Measurements from ENCODE around the gene NR5A1. TPM values are rescaled to one million over a fixed set of nuclear protein-coding genes. Genes with fewer than 3 reads are reported as not detected.
A peak's percentile ranks its signal among the peaks of the same experiment; 100 is the strongest.

NR5A1 gene
- polyA plus RNA-seq, 3 donors, result not detected

DNA sequence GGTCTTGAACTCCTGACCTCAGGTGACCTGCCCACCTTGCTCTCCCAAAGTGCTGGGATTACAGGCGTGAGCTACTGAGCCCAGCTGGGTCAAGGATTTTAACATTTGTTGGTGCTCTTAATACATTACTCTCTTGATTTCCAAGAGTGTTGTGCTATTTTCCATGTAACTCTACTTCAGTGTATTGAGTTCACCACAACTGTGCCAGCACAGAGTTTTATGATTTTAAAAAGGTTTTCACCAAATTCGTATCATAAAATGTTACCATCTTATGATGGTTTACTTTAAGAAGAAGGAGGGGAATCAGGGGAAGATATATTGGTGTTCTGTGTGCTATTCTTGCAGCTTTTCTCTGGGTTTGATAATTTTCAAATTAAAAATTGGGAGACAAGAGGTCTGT lies 63.6 kb downstream of the NR5A1 start:
- Mint-ChIP-seq H3K36me3 (no peaks in the 10 kb centered on the region), H3K27me3 (ENCODE audit: low read depth in 3 of 3) (peaks cover 17 to 29% (median 21%) of the 10 kb centered on the region in 3 donors), H3K9me3 (peaks cover 0 to 13% (median 7%) of the 10 kb centered on the region in 7 donors), H3K27ac (no peak overlapping the region), H3K4me1 (no peaks in the 10 kb centered on the region), H3K4me3 (no peak overlapping the region)
- TF ChIP-seq, protein P1, sequence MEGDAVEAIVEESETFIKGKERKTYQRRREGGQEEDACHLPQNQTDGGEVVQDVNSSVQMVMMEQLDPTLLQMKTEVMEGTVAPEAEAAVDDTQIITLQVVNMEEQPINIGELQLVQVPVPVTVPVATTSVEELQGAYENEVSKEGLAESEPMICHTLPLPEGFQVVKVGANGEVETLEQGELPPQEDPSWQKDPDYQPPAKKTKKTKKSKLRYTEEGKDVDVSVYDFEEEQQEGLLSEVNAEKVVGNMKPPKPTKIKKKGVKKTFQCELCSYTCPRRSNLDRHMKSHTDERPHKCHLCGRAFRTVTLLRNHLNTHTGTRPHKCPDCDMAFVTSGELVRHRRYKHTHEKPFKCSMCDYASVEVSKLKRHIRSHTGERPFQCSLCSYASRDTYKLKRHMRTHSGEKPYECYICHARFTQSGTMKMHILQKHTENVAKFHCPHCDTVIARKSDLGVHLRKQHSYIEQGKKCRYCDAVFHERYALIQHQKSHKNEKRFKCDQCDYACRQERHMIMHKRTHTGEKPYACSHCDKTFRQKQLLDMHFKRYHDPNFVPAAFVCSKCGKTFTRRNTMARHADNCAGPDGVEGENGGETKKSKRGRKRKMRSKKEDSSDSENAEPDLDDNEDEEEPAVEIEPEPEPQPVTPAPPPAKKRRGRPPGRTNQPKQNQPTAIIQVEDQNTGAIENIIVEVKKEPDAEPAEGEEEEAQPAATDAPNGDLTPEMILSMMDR (IDR thresholded peaks at IDR 0.05), result no peak
- H3K9ac ChIP-seq (ENCODE audit: insufficient read depth, low read length, poor library complexity, severe bottlenecking), result no peak overlapping the region
- no peaks in the 10 kb centered on the region for H3K9me3 ChIP-seq (replicated peaks in 1 of 2; ENCODE audit: control insufficient read depth in 1 of 2, insufficient read depth in 1 of 2, low read length in 2 of 2)
- peaks cover 0 to 7% of the 10 kb centered on the region in 2 donors for H3K27me3 ChIP-seq (ENCODE audit: control insufficient read depth in 2 of 2, insufficient read depth in 2 of 2, low read length in 2 of 2)
- H3K27ac ChIP-seq (ENCODE audit: low read depth in 1 of 2, low read length in 2 of 2), result no peak overlapping the region
- H3K4me3 ChIP-seq (replicated peaks in 1 of 3; ENCODE audit: low read depth in 2 of 3, low read length in 3 of 3), result no peak overlapping the region
- intact Hi-C loops (cut with micrococcal nuclease), result no loop called here
- no peak overlapping the region for H3K4me2 ChIP-seq (replicated peaks; ENCODE audit: extremely low read depth, low read length, poor library complexity, severe bottlenecking)
- DNase-seq, result no peak
- H3K4me1 ChIP-seq (ENCODE audit: control insufficient read depth in 1 of 2, insufficient read depth in 2 of 2, low read length in 2 of 2), result no peaks in the 10 kb centered on the region
- H3K36me3 ChIP-seq (replicated peaks in 1 of 2; ENCODE audit: control insufficient read depth in 1 of 2, insufficient read depth in 2 of 2, low read length in 2 of 2), result no peaks in the 10 kb centered on the region
- WGBS (ENCODE audit: insufficient coverage), result 94% methylated on average over 2 of the region's 2 CpGs
- no peak overlapping the region for H2AFZ ChIP-seq (ENCODE audit: insufficient read depth, low read depth, low read length, poor library complexity, severe bottlenecking)
- H3K79me2 ChIP-seq (ENCODE audit: insufficient read depth, low read length), result no peaks in the 10 kb centered on the region
- no peaks in the 10 kb centered on the region for H4K20me1 ChIP-seq (ENCODE audit: insufficient read depth, low read length)

DNA sequence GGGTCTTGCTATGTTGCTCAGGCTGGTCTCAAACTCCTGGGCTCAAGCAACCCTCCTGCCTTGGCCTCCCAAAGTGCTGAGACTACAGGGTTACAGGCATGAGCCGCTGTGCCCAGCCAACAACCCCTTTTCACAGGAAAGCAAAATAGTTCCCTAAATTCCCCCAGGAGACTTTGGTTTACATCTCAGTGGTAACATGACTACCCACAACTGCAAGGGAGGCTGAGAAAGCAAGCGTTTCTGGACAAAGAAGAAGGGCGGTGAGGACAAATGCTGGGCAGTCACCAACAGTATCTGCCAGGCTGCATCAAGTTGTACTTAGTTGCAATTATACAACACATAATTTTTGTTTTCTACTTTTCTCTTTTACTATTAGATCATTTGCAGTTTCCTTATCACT lies 64.4 kb downstream of the NR5A1 start:
- TF ChIP-seq, protein P1 (IDR thresholded peaks at IDR 0.05), result no peak
- Mint-ChIP-seq H3K27ac (no peak overlapping the region), H3K4me3 (peak overlapping the region in 1 of 2 donors; percentile 21), H3K9me3 (peaks cover 0 to 13% (median 7%) of the 10 kb centered on the region in 7 donors), H3K36me3 (no peaks in the 10 kb centered on the region), H3K4me1 (no peaks in the 10 kb centered on the region), H3K27me3 (ENCODE audit: low read depth in 3 of 3) (peaks cover 13 to 28% (median 21%) of the 10 kb centered on the region in 3 donors)
- H2AFZ ChIP-seq (ENCODE audit: insufficient read depth, low read depth, low read length, poor library complexity, severe bottlenecking), result no peak overlapping the region
- no peak overlapping the region for H3K27ac ChIP-seq (ENCODE audit: low read depth in 1 of 2, low read length in 2 of 2)
- no peaks in the 10 kb centered on the region for H4K20me1 ChIP-seq (ENCODE audit: insufficient read depth, low read length)
- H3K4me2 ChIP-seq (replicated peaks; ENCODE audit: extremely low read depth, low read length, poor library complexity, severe bottlenecking), result no peak overlapping the region
- no peaks in the 10 kb centered on the region for H3K4me1 ChIP-seq (ENCODE audit: control insufficient read depth in 1 of 2, insufficient read depth in 2 of 2, low read length in 2 of 2)
- H3K4me3 ChIP-seq (replicated peaks in 1 of 3; ENCODE audit: low read depth in 2 of 3, low read length in 3 of 3), result no peak overlapping the region
- intact Hi-C loops (cut with micrococcal nuclease), result no loop called here
- H3K9me3 ChIP-seq (replicated peaks in 1 of 2; ENCODE audit: control insufficient read depth in 1 of 2, insufficient read depth in 1 of 2, low read length in 2 of 2), result no peaks in the 10 kb centered on the region
- no peak overlapping the region for H3K9ac ChIP-seq (ENCODE audit: insufficient read depth, low read length, poor library complexity, severe bottlenecking)
- 88% methylated on average over 1 of the region's 3 CpGs for WGBS (ENCODE audit: insufficient coverage)
- H3K27me3 ChIP-seq (ENCODE audit: control insufficient read depth in 2 of 2, insufficient read depth in 2 of 2, low read length in 2 of 2), result peaks cover 0 to 7% of the 10 kb centered on the region in 2 donors
- no peaks in the 10 kb centered on the region for H3K79me2 ChIP-seq (ENCODE audit: insufficient read depth, low read length)
- no peak for DNase-seq
- no peaks in the 10 kb centered on the region for H3K36me3 ChIP-seq (replicated peaks in 1 of 2; ENCODE audit: control insufficient read depth in 1 of 2, insufficient read depth in 2 of 2, low read length in 2 of 2)
